OCI-LY1 (cell line): ENCODE results near the gene WDPCP.

ENCODE experiments used
- H2AFZ ChIP-seq: fragments of 200-600 bp; sonication (generic), shearing (Covaris generic); 2 replicates; pipeline ENCODE4 v1.6.0; 2014; ENCODE audit warnings: antibody characterized with exemption, mild to moderate bottlenecking, low read length
- H3F3A ChIP-seq: fragments of 200-600 bp; sonication (generic), shearing (Covaris generic); 2 replicates; pipeline ENCODE4 v1.6.0; 2014; ENCODE audit warnings: mild to moderate bottlenecking, antibody characterized with exemption, low read length, moderate library complexity; ENCODE audit not compliant: insufficient read depth
- H3K27ac ChIP-seq: fragments of 200-600 bp; sonication (generic); 2 replicates; pipeline ENCODE4 v1.5.1; 2014; ENCODE audit warnings: low read length, mixed run types, mild to moderate bottlenecking, low read depth; ENCODE audit not compliant: poor library complexity, severe bottlenecking
- H3K27me3 ChIP-seq: fragments of 200-600 bp; sonication (generic); 2 replicates; pipeline ENCODE4 v1.6.0; 2014; ENCODE audit warnings: antibody characterized with exemption, mild to moderate bottlenecking, low read length, moderate library complexity; ENCODE audit not compliant: insufficient read depth
- H3K36me3 ChIP-seq: fragments of 200-600 bp; sonication (generic); 2 replicates; pipeline ENCODE4 v1.6.1; 2014; ENCODE audit warnings: mild to moderate bottlenecking, antibody characterized with exemption, low read length, moderate library complexity, mixed read lengths; ENCODE audit not compliant: insufficient read depth
- H3K4me1 ChIP-seq: fragments of 200-600 bp; sonication (generic); 2 replicates; pipeline ENCODE4 v1.5.1; 2014; ENCODE audit warnings: mild to moderate bottlenecking, low read length, moderate library complexity; ENCODE audit not compliant: insufficient read depth, severe bottlenecking
- H3K4me2 ChIP-seq: fragments of 200-600 bp; sonication (generic), shearing (Covaris generic); 2 replicates; pipeline ENCODE4 v1.6.1; 2014; ENCODE audit warnings: low read length
- H3K4me3 ChIP-seq: fragments of 200-600 bp; sonication (generic); 2 replicates; pipeline ENCODE4 v1.5.1; 2014; ENCODE audit warnings: low read length, low read depth, mild to moderate bottlenecking, mixed read lengths; ENCODE audit not compliant: poor library complexity, severe bottlenecking
- H3K79me2 ChIP-seq: fragments of 200-600 bp; shearing (Covaris generic); 2 replicates; pipeline ENCODE4 v1.6.1; 2016; ENCODE audit warnings: mixed run types, low read length, mixed read lengths; ENCODE audit not compliant: insufficient read depth
- H3K9ac ChIP-seq: fragments of 200-600 bp; sonication (generic), shearing (Covaris generic); 2 replicates; pipeline ENCODE4 v1.6.1; 2014; ENCODE audit warnings: mild to moderate bottlenecking, low read length, mixed read lengths
- H3K9me2 ChIP-seq: fragments of 200-600 bp; sonication (generic), shearing (Covaris generic); 2 replicates; pipeline ENCODE4 v1.6.1; 2014; ENCODE audit warnings: low read depth, mild to moderate bottlenecking, low read length, mixed read lengths
- H3K9me3 ChIP-seq: fragments of 200-600 bp; shearing (Covaris generic); 2 replicates; pipeline ENCODE4 v1.6.1; 2014; ENCODE audit warnings: low read length, mixed read lengths
- H4K20me1 ChIP-seq: fragments of 200-600 bp; sonication (generic), shearing (Covaris generic); 2 replicates; pipeline ENCODE4 v1.6.0; 2016; ENCODE audit warnings: mild to moderate bottlenecking, low read length; ENCODE audit not compliant: insufficient read depth
- CTCF ChIP-seq: fragments of 200-600 bp; sonication (generic), shearing (Covaris generic); IDR thresholded peaks from 2 replicates; pipeline ENCODE4 v1.5.1; 2017; ENCODE audit warnings: mild to moderate bottlenecking, antibody characterized with exemption, low read length, moderate library complexity, mixed read lengths
- EZH2 ChIP-seq: fragments of 200-600 bp; sonication (generic), shearing (Covaris generic); IDR thresholded peaks from 2 replicates; pipeline ENCODE4 v1.8.0; 2017; ENCODE audit warnings: borderline replicate concordance, mixed run types, mild to moderate bottlenecking, antibody characterized with exemption, low read length, moderate library complexity, mixed read lengths

WDPCP gene

GRCh38 chr2:63503818-63504217 is 84.5 kb downstream of the WDPCP start:
- no peaks in the 10 kb centered on the region for H3K27me3 ChIP-seq
- H3K79me2 ChIP-seq, result no peaks in the 10 kb centered on the region
- H3F3A ChIP-seq, result no peaks in the 10 kb centered on the region
- H3K4me2 ChIP-seq, result no peak overlapping the region
- no peak overlapping the region for H3K9ac ChIP-seq
- no peak for TF ChIP-seq EZH2
- H2AFZ ChIP-seq, result no peak overlapping the region
- no peak overlapping the region for H3K27ac ChIP-seq
- H4K20me1 ChIP-seq, result no peaks in the 10 kb centered on the region
- H3K4me1 ChIP-seq, result no peaks in the 10 kb centered on the region
- no peaks in the 10 kb centered on the region for H3K36me3 ChIP-seq
- H3K9me3 ChIP-seq, result no peaks in the 10 kb centered on the region
- H3K4me3 ChIP-seq, result no peak overlapping the region
- no peaks in the 10 kb centered on the region for H3K9me2 ChIP-seq

- no peaks in the 10 kb centered on the region for H3F3A ChIP-seq
- TF ChIP-seq EZH2 (no peak), CTCF (no peak)
- H3K4me1 ChIP-seq, result no peaks in the 10 kb centered on the region
- no peaks in the 10 kb centered on the region for H3K9me3 ChIP-seq
- H3K27ac ChIP-seq, result no peak overlapping the region
- H3K27me3 ChIP-seq, result no peaks in the 10 kb centered on the region
- H3K9ac ChIP-seq, result no peak overlapping the region
- no peak overlapping the region for H2AFZ ChIP-seq
- no peak overlapping the region for H3K4me2 ChIP-seq
- no peaks in the 10 kb centered on the region for H3K9me2 ChIP-seq
- H4K20me1 ChIP-seq, result no peaks in the 10 kb centered on the region
- no peak overlapping the region for H3K4me3 ChIP-seq
- no peaks in the 10 kb centered on the region for H3K79me2 ChIP-seq
- H3K36me3 ChIP-seq, result no peaks in the 10 kb centered on the region
These were observed 87.9 kb downstream of the WDPCP start for GRCh38 chr2:63500398-63500797.

- H3K36me3 ChIP-seq, result no peaks in the 10 kb centered on the region
- no peaks in the 10 kb centered on the region for H4K20me1 ChIP-seq
- no peak overlapping the region for H3K4me2 ChIP-seq
- no peaks in the 10 kb centered on the region for H3K27me3 ChIP-seq
- H3K79me2 ChIP-seq, result no peaks in the 10 kb centered on the region
- H3K9me2 ChIP-seq, result no peaks in the 10 kb centered on the region
- H3K27ac ChIP-seq, result no peak overlapping the region
- H3K4me3 ChIP-seq, result no peak overlapping the region
- H3K9me3 ChIP-seq, result no peaks in the 10 kb centered on the region
- no peaks in the 10 kb centered on the region for H3K4me1 ChIP-seq
- H2AFZ ChIP-seq, result no peak overlapping the region
- no peak overlapping the region for H3K9ac ChIP-seq
- TF ChIP-seq EZH2, result no peak
- no peak for TF ChIP-seq CTCF
- no peaks in the 10 kb centered on the region for H3F3A ChIP-seq
These were observed 90.7 kb downstream of the WDPCP start for GRCh38 chr2:63497576-63497975.

GRCh38 chr2:63494968-63495367 is 93.3 kb downstream of the WDPCP start:
- Histone ChIP-seq H3K9me3 (no peaks in the 10 kb centered on the region), H3K4me2 (no peak overlapping the region), H4K20me1 (no peaks in the 10 kb centered on the region), H3K4me3 (no peak overlapping the region), H2AFZ (no peak overlapping the region), H3K36me3 (no peaks in the 10 kb centered on the region), H3K9me2 (no peaks in the 10 kb centered on the region), H3K79me2 (no peaks in the 10 kb centered on the region), H3K4me1 (no peaks in the 10 kb centered on the region), H3F3A (no peaks in the 10 kb centered on the region; the same call in 1 of the 2 replicates), H3K9ac (no peak overlapping the region), H3K27ac (no peak overlapping the region), H3K27me3 (no peaks in the 10 kb centered on the region)
- TF ChIP-seq EZH2, result no peak
- no peak for TF ChIP-seq CTCF
